HK-2 (cell line): ENCODE data around the gene ZNF669.

Source experiments
- DNase-seq: peaks from one replicate; pipeline ENCODE4 v3.0.0-alpha.2; 2018; ENCODE audit not compliant: unreplicated experiment

ZNF669 gene

GRCh38 chr1:247111259-247111699 lies 7.1 kb upstream of the ZNF669 start:
- DNase-seq = peak; percentile 34

DNA sequence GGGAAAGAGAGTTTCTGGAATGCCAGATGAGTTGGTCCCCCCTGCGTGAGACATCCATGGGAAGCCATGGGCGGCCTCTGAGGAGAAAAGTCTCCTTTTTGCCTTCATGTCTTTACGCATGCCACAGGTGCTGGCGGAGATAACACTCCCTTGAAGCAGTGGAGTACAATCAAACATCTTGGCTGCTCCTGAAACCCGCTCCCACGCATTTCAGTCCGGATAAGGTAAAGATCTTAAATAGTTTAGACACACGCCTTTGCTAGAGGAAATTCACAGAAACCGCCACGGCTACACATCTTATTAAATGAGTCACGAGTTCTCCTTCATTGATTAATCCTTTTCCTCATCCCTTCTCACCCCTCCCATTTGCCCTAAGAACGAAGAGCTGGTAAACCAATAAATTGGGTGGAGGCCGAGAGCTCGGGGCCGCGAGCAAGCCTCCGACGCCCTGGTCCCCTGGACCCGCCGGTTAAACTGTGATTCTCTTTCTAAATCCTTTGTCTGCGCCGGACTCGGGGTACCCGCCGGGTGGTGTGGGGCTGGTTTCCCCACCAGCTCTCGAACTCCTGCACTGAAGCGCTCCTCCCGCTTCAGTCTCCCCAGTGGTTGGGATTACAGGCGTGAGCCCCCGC lies 6.6 kb upstream of the ZNF669 start:
- DNase-seq = peak; percentile 38

DNA sequence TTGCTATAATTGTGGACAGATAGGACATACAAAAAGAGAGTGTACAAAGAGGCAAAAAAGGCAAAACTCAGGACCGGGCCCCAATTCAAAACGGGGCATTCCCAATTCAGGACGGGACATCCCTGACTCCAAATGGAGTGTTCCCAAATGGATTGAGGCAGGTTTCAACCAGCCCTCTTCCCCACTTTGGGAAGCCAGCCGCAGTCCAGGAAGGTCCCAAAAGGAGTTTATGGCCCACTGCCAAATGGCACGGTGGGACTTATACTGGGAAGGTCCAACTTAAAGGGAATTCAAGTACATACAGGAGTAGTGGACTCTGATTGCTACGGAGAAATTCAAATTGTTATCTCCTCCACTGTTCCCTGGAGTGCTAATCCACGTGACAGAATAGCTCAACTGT lies 3.5 kb upstream of the ZNF669 start:
- no peak for DNase-seq

- DNase-seq = no peak
These were observed 1.8 kb upstream of the ZNF669 start for GRCh38 chr1:247105966-247106365.

GRCh38 chr1:247104965-247105364 lies 809 bp upstream of the ZNF669 start:
- no peak for DNase-seq

GRCh38 chr1:247102381-247102780 lies 1.8 kb downstream of the ZNF669 start:
- DNase-seq = no peak

- DNase-seq = no peak
These were observed 3.4 kb downstream of the ZNF669 start for GRCh38 chr1:247100676-247101279.

- DNase-seq = no peak
These were observed 7.2 kb downstream of the ZNF669 start for GRCh38 chr1:247096958-247097357.

- DNase-seq = no peak
These were observed 7.6 kb downstream of the ZNF669 start for GRCh38 chr1:247096544-247096943.

DNA sequence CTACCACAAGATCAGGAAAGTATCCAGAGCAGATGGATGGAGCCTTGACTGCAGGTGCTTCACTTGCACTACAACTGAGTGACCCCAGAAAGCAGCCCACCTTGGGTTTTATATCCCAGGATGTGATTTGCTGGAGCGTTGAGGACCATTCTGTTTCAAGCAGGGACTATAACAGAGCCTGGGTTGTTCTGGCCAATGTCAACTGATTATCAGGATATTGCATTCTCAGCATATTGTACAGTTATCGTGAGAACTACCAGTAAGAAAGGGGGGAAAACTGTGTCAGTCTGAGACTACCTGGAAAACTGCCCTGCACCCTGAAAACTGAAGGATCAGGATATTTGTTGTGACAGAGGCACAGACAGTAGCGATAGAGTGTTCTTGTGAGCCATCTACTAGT lies 8.0 kb downstream of the ZNF669 start:
- no peak for DNase-seq

DNA sequence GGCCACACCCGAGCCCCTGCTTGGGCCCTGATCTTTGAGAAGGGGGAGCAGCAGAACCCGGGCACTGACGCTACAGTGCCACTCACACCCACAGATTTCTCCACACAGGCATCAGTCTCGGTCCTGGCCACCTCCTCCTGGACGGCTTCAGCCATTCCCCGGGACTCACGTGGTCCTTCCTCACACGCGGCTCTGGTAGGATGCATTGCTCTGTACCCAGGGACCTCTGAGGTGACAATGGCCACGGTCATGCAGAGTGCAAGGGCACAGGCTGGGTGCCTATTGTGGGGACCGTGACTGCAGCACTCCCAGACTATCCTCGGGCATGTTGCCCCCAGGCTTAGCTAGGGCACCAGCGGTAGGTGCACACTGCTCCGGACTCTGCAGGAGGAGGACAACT lies 13.7 kb downstream of the ZNF669 start:
- no peak for DNase-seq

DNA sequence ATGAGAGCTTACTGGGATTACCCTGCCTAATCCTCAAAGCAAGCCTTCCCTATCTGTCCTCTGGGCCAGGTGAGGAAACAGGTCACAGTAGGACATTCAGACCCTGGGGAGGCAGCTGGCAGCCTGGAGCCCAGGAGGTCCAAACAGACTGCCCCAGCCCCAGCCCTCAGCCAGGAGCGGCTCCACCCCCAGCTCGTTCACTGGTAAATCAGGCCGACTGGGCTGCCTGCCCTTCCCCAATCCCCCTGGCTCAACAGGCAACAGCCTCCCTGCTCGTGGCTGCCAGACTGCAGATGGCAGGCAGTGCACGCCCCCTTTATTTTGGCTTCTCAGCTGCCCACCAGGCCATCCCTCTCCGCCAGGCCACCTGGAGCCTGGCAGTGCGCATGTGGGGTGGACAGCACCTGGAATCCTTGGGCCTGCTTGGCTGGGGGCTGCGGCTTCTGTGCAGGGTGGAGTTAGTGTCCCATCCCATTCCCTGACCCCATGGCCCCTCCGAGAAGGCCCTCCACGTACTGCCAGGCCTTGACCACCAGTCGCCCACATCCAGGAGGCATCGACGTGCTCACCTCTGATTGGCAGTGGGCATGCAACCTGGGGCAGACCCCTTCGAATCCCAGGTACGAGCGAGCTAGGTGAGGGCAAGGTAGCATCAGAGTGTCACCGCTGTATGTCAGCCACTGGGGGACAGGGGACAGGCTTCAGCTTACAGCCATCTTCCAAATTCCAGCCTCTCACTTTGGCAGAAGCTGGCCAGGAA lies 14.4 kb downstream of the ZNF669 start:
- no peak for DNase-seq

DNA sequence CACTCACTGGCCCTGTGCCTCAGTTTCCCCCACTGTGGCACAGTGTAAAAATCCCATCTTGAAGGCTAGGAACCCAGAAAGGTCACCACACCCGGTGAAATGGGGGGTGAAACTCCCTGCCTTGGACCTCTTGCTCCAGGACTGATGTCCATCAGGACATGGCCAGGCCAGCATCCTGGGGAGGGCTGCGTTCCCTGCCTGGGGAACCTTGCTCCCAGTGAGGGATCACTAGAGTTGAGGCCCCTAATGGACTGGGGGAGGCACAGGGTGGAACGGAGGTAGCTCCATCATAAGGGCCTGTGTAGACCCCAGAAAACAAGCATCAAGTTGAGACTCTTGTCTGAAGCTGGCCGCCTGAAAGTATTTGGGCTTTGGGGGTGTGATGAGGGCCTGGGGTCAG lies 15.2 kb downstream of the ZNF669 start:
- DNase-seq = no peak

GRCh38 chr1:247087256-247087655 lies 16.9 kb downstream of the ZNF669 start:
- DNase-seq = no peak

- no peak for DNase-seq
These were observed 18.8 kb downstream of the ZNF669 start for GRCh38 chr1:247085310-247085709.

DNA sequence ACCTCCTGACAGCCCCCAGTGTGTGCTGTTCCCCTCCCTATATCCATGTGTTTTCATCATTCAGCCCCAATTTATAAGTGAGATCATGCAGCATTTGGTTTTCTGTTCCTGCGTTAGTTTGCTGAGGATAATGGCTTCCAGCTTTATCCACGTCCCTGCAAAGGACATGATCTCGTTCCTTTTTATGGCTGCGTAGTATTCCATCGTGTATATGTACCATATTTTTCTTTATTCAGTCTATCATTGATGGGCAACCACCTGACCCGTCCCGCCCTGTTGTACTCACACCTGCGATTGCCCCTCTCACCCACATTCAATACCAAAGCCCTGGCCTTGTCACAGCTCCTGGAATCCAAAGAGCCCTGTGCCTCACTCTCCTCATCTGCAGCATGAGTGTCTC lies 19.4 kb downstream of the ZNF669 start:
- DNase-seq = no peak

DNA sequence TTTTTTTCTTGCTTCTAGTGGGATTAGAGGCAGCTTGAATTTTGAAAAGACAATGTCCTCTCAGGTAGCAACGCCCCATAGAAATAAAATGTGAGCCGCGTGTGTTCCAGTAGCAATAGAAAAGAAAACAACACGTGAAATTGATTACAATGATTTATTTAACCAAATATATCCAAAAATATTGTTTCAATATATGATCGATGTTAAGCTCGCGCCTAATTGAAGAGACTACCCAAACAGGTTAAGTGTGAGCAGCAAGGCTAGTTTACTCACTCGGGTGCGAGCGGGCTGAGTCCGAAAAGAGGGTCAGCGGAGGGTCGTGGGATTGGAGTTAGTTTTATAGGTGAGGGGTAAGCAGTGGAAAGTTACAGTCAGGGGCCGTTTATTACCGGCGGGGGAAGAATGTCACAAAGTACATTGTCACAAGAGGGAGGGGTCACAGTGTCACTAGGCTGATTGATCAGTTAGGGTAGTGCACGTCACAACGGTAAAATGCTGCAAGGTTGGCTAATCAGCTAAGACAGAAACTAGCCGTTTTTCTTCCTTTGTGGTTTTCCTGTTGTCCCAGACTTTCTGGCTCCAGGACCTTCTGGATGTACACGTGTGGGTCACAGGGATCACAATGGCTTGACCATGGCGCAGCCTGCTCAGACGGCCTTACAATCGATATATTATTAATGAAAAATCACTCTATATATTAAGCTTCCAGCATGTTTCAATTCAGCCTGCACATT lies 24.8 kb downstream of the ZNF669 start:
- DNase-seq = no peak

- DNase-seq = peak; percentile 98
These were observed 25.7 kb downstream of the ZNF669 start, which contains the start of gene ZNF670 for GRCh38 chr1:247078258-247079140. TSS of gene ZNF670 (minus strand) at chr1:247078811. CDS start at chr1:247078596, 215 bp downstream.

GRCh38 chr1:247077876-247078257 lies 26.3 kb downstream of the ZNF669 start:
- no peak for DNase-seq

DNA sequence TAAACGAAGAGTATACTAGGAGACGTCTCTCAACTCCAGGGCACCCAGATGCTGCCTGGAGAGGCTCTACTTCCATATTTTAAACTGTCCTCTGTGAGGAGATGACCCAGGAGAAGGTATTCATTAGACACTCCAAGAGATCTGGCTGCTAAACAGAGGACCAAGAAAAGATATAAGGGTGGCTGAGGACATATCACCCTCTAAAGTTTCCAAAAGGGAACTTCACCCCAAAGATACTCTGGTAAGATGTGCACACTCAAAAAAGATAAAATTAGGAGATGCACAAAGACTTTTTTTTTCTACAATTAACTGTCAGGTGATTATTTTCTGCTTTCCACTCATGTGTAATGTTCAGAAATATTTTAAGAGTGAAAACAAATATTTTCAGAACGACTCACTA lies 26.9 kb downstream of the ZNF669 start:
- DNase-seq = no peak

DNA sequence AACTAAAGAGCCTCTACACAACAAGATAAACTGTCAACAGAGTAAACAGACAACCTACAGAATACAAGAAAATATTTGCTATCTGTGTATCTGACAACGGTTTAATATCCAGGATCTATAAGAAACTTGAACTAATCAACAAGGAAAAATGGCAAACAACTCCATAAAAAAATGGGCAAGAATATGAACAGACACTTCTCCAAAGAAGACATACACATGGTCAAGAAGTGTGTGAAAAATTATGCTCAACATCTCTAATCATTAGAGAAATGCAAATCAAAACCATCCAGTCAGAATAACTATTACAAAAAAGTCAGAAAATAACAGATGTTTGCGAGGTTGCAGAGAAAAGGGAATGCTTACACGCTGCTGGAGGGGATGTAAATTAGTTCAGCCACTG lies 33.5 kb downstream of the ZNF669 start:
- DNase-seq = no peak
